T-helper 2 cell treated with Interferon-gamma antibody and Interleukin-4, amounts not matched to agents 100 ng/mL and 5 ng/mL, for 36 hours (primary cell): ENCODE data around the gene SGCD. TPM values are rescaled to one million over a fixed set of nuclear protein-coding genes. Genes with fewer than 3 reads are reported as not detected.

Experiments
- intact Hi-C: fragments of 100-400 bp; cut with micrococcal nuclease; formaldehyde crosslinking; loops from one replicate; pipeline ENCODE4 v1.15.1; 2023
- total RNA-seq: library from RNA; stranded (reverse); gene quantifications from 2 replicates; pipeline ENCODE4 v1.2.3, GENCODE V29; 2022

SGCD gene
- total RNA-seq, 1 donor from 2014 or later = not detected

DNA sequence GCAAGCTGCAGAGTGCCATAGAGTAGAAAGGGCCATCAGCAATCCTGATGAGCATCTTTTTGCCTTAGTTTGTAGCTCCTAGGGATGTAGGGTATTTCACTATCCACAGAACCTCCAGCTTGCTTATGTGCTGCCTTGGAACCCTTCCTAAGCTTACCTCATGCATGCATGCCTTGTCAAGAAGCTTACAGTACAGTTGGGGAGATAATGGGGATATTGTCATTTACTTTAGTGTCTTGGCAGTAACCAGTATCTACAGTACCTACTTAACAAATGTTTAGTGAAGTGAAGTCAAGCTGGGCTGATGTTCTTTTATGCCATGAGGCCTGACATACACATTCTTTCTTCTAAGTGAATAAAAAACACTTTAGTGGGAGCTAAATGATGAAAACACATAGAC, 358.5 kb downstream of the SGCD start:
- intact Hi-C loops = no loop called here

DNA sequence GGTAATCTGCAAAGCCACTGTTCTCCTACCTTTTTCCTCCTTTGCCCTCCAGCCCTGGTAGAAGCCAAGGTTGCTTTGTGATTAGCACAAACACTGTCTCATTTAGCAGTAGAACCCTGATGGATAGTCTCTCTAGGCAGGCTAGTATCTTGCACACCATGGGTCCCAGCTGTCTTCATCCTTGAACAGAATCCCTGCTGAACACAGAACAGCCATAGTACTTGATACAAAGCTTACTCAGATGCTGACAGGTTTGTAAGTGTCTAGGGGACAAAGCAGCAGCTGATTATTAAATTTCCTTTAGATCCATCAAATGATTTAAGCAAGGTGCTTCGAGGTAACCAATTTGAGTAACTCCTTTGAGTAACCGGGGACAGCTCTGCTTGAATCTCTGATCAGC, 359.4 kb downstream of the SGCD start:
- intact Hi-C loops = no loop called here

DNA sequence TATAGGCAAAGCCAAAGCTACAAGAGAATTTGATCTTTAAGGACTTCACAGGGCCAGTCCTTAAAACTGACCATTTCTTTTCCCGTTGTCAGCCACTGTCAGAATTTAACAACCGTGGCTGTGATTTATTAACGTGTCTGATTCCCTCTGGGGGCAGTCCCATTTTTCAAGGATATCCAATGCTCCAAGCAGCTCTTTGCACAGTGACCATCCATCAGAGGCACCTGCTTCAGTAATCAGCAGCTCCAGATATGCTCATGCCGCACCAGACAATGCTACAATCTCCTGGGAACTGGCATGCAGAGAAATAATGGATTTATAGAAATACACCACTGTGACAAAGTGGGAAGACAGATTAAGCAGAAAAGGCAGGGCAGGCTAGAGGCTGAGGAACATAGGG, 359.8 kb downstream of the SGCD start:
- intact Hi-C loops = no loop called here

DNA sequence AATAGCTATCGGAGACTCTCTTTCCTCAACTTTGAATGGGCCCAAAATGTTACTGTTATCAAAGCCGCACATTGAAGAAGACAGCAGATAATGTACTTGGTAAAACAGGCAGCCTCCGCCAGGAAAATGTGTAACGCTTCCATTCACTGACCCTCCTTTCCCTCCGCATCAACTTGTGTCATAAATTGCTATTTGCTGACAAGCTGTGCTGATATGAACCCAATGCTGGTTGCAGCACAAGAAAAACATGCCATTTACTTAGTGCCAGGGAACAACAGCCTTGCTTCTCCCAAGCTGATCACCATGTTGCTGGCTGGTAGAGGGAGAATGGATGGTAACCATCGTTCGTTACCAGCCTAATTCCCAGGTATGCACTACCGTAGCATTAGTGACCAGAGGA, 360.6 kb downstream of the SGCD start:
- intact Hi-C loops = no loop called here

DNA sequence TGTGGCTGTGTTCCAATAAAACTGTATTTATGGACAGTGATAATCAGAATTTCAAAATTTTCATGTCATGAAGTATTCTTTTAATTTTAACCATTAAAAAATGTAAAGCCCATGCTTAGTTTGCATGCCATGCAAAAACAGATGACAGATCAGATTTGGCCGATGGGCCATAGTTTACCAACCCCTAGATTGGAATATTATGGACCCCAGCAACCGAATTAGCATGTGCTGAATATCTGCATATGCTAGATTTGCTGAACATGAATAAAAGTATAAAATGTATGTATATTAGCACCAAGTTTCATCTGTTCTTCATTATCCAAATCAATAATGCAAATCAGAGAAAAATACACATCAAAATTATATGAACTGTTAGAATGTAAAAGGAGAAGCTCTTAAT, 364.6 kb downstream of the SGCD start:
- intact Hi-C loops = no loop called here

DNA sequence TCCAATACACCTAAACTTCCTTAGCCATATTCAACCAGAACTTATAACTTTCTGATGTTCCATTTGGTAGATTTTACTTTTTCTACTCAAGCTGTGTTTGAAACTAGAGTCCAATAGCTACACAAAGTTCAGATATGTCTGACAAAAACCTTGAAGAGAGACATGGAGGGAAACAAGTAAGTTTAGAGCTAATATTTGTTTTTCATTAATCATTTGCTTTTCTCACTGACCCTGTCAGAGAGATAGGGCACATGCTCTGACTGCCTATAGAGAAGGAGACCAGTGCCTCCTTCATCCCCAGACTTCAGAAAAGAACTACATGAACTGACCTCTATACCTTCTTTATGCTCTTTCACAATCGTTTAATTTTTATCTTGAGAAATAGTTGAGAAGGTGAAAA, 366.1 kb downstream of the SGCD start:
- intact Hi-C loops = no loop called here

DNA sequence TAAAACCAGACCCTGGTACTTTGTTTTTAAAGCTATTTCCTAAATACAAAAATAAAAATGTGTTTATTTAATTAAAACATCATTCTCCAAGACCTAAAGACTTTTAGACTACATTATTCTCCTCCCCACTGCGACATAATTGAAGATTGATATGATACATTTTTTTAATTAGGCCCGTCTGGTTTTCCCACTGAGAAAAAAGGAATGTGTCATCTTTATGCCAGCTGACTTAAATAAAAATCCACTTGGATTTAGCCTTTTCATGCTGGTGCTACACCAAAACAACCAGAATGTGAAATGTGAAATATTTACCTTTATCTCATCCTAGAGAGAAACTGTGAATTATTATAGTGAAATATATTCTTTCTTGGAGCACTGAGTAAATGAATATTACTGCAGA, 367.6 kb downstream of the SGCD start:
- intact Hi-C loops = no loop called here

DNA sequence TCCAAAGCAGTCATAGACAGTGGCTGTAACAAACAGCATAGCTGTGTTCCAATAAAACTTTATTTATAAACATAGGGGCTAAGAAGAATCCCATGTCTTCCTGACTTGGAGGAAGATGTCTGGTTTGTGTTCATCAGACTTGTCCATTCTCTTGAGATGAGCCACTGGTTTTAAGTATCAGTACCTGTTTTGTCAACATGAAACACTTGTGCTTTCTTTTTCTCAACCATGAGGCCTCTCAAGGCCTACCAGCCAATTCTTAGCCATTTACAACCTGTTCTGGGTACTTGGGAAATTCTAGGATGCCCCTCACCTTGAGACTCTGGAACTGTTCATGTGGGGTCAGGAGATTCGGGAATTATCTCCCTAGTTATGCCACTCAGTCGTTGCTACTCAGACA, 368.8 kb downstream of the SGCD start:
- intact Hi-C loops = no loop called here

DNA sequence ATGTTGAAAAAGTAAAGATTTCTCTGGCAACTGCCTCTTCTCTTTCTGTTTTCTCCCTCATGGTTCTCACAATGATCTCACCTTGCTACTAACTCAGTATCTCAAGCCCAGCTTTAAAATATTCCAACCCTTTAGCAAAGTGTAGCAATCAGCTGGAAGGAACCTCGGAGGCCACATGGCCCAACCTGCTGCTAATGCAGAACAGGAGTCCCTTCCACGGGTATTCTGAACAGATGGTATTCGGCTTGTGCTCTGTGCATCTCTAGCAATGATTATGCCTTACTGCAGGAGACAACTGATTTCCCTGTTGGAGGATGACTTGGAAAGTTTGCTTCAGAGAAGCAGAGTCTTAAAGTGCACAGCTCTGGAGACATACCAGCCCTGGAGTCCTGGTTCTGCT, 371.4 kb downstream of the SGCD start:
- intact Hi-C loops = no loop called here

DNA sequence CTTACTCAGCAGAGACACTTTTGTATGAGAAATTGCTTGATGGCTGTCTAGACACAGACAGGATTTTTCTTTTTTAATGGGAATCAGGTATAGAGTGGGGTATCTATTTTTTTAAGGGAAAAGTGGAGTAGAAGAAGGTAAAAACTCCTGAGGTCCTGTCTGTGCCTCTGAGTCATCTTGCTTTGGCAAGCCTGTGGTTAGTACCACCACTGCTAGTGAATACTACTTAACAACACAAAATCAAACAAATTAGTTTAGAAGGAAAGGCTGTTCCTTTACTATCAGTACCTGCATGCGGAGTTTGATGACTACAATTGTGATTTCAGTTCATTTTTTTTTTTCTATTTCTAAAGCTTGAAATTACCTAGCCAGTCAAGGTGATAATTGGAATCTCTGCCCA, 372.2 kb downstream of the SGCD start:
- intact Hi-C loops = no loop called here

DNA sequence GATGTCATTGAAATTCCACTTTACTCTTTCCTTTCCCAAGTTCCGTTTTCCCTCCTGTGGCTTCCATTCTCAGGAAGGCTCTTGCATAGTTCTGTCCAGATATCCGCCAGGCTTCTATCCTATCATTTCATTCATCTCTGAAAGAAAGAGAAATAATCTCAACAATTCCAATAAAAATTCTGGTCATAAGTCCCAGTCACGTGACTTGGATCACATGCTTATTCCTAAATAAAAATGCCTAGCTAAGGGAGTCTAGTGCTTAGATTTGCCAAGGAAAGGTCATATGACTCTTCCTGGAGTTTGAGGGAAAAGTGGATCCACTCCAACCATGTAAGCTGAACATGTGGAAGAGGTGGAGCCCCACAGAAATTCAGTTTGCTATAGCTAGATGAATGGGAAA, 377.2 kb downstream of the SGCD start:
- intact Hi-C loops = no loop called here

DNA sequence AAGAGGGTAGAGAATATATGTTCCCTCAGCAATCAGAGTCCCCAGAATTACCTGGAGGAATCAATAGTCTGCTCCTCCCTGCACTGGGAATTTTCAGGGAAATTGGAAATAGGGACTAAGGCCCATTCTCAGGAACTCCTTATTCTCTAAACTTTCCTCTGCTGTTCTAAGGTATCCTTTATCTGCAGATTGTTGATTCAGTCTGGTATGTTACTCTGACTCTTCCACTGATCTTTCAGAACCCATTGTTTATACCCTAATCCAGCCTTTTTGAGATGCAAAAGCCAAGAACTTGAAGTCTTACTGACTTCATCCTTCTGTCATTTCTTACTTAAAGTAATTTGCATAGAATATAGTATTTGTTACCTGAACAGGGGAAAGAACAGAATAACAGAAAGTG, 379.7 kb downstream of the SGCD start:
- intact Hi-C loops = no loop called here

DNA sequence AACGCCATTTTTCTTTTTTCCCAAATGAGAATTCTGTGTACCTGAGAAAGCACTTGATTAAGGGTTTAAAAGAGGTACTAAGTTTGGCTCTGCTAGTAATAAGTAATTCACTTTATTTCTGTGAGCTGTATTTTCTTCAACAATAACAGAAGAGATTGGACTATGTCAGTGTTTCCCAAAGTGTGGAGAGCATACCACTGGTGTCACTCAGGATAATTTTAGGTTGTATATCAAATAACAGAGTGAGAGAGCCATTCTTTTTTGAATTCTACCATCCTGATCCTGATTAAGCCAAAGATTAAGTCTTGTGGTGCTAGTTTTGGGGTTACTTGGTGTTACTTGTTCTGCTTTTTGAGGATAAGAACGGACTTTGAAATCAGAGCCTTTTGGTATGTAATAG, 380.8 kb downstream of the SGCD start:
- intact Hi-C loops = no loop called here

DNA sequence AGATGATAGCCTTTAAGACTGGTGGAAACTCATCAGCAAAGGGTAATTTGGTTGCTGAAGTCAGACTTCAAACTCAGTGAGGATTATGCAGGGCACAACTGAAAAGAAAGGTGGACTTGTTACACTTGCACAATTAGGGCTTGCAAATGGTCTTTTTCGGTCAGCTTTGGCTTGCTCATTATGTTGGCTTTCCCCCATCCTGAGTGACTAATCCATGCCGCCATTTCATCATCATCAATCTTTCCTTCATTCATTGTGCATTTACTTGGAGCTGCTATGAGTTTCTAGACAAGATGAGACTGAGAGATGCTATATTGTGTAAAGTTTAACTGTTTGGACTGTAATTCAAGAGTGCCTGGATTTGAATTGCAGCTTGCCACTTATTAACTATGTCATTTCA, 388.3 kb downstream of the SGCD start:
- intact Hi-C loops = no loop called here

DNA sequence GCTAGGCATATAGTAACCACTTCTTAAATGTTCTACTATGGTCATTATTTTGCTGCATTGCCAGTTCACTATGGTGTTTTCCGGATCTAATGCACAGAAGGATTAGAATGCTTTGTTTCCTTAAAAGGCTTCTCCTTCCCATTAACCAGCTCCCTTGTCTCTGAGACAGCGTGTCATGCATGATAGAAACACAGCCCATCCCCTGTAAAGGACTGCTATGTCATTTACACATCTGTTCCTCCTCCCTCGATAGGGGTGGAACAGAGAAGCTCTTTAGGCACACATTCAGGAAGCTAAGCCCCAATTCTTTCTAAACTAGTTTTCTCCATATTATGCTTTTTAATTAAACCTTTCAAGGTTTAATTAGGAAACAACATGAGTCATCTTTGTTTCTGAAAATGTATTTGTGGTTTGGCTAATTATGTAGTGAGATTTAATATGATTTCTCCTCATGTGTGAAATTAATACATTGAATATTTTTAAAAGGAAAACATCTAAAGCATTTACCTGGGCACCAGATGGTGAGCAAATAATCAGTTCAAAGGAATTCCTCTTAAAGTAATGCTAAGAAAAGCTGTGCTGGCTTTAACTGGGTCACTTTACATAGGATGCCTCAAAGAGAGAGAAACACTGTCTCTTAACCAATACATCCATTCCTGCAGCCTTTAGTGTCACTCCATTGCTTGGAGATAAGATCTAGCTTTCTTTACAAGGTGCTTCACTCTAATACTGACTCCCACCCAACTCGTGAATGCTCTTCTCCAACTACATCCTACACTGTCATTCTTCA, 389.8 kb downstream of the SGCD start:
- intact Hi-C loops = no loop called here

DNA sequence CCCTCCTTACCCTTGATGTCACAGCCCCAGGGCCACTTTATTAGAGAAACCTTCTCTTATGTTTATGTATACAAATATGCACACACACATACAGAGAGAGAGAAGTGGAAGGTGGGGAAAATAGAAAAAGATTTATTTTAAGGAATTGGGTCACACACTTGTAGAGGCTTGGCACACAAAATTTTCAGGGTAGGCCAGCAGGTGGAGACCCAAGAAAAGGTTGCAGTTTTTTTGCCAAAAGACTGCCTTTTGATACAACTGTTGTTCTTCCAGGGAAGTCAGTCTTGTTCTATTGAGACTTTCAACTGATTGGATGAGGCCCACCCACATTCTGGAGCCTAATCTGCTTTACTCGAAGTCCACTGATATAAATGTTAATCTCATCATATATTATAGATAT, 392.0 kb downstream of the SGCD start:
- intact Hi-C loops = no loop called here

DNA sequence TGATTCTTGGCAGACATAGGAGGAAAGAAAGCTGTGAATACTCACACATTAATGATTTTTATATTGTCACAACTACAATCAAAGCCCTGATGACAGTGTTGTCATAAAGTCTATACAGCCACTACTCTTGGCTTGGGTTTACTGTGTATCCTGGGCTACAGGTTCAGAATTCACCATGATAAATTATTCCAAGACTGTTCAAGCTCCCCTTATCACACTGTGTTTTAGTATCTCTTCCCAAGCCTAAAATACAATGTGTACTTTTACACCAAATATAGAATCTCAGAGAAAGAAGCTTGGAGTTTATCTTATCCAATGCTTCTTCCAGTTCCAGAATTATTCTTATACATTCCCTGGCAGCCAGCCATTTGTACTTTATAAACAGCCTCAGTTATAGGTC, 395.4 kb downstream of the SGCD start:
- intact Hi-C loops = no loop called here

DNA sequence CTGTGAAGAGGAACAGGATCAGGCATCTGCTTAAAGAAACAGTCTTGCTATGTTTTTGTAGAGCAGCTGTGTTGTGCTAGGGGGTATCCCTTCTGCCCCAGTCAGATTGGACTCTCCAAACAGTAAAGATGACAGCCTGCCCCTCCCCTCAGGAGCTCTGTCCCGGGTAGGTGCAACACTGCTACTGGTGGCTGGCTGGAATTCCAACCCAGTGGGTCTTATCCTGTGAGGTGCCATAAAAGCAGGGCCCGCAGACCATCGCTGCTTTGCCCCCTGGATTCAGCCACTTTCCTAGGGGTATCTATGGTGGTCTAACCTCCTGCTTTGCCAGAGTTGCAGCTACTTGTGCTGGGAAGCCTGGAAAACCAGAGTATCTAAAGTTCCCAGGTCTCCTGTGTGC, 408.5 kb downstream of the SGCD start:
- intact Hi-C loops = no loop called here

DNA sequence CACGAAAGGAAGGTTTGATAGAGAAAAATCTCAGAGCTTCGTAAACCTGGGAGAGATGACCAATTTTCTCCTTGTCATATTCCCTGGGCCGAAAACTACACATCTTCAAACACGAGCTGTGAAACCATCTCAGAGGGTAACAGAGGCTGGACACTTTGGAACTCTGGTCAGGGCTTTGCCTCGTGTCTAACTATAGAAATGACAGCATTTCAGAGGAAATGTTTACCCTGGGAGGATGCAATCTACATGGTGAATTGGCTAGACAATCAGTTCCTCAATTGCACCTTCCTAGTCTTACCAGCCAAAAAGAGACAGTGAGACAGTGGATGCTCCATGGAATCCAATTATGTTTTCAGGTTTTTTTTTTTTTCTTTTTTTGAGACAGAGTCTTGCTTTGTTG, 414.6 kb downstream of the SGCD start:
- intact Hi-C loops = no loop called here

DNA sequence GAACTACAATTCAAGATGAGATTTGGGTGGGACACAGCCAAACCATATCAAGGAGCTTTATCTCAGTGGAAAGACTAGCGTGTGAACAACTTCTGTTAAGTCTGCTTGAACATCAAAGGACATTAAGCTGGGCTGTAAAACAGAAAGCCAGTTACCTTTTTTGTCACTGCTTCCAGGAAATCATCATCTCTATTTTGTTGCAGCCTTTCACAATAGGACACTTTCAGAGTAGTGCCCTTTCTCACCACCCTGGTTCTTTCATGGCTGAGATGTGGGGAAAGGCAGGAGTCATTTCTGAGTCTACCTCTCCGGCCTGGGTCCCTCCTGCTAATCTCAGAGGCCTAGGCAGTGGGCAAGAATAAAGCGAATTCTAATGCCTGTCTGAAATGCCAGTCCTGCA, 426.9 kb downstream of the SGCD start:
- intact Hi-C loops = no loop called here

DNA sequence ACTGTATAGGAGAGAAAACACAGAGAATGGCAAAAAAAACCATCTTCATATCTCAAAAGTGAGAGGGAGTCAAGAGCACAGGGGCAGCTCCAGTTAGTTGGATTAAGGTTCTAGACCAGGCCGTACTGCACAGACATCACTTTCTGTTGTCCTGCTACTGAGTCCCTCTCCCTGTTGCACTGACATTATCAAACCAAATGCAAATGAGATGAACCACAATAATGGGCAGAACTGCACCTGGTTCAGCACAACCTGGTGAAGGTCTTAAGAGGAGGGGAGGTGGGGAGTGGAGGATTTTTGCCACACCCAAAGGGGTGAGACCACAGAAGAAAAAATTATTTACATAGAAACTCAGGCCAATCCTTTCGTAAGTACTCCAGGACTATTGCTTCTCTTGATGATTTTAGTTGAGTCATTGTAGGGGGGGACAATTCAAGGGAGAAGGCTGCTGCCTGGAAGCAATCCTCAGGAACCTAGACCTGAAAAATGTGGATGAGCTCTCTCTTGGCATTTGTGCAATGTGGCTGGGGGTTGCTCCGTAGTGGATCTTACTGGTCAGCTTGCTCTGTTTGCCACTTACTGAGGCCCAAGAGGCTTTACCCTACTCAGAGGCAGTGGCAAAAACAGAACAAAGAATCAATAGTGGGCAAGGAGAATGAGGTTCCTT, 428.6 kb downstream of the SGCD start:
- intact Hi-C loops = no loop called here

DNA sequence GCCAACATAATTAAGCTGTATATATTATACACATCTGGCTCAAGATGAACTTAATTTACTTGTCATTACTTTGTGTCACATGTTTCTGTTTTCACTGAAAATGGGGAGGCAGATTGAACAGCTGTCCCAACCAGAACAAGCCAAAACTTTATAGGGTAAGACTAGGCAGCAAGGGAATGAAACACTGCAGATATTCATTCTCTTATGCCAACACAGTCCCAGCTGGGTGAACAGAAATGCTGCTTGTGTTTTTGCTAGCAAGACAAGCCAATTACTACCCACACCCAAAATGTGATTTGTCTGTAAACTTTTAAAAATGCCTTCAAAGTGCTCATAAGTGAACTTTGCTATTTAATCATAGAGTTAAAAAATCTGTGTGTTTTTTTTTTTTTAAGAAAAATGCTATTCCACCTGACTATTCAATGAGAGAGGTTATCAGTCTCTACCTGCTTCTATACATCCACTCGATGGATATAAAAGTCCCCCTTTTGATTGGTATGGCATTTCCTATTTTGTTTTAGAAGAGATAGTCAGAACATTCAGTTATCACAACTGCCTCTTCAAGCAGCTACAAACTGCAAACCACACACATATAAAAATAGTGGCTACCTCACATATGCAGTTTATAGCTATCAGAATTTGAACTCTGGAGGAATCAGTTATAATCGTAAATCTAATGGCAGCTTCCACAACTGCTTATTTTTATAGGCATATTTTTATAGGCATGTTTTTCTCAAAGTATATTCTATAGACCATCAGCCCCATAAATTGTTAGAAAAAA, 431.2 kb downstream of the SGCD start:
- intact Hi-C loops = no loop called here

DNA sequence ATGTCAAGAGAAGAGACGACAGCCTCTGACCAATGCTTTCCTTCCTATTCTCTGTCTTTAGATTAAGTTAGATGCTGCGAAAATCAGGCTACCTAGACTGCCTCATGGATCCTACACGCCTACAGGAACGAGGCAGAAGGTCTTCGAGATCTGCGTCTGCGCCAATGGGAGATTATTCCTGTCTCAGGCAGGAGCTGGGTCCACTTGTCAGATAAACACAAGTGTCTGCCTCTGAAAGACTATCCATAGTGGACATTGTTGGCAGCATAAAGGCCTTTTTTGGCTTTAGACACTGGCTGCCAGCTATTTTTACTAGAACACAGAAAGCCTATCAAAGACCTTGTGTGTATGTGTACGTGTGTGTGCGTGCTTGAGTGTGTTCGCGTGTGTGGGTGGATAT, 432.2 kb downstream of the SGCD start:
- intact Hi-C loops = no loop called here
